Prostate gland (tissue), 2 donors: Measurements from ENCODE around the gene ICA1.

ENCODE experiments used
- CTCF ChIP-seq, 4 experiments: fragments of 200-600 bp in 2 of 4; fragments of 450-650 bp in 2 of 4; sonication (generic) in 2 of 4; IDR thresholded peaks; 1 replicate in 3 of 4; 2 replicates in 1 of 4; pipeline ENCODE4 v1.5.1; 2016 to 2019; ENCODE audit warnings: antibody characterized with exemption in 4 of 4, mild to moderate bottlenecking in 2 of 4, moderate library complexity in 2 of 4
- POLR2A ChIP-seq: fragments of 450-650 bp; IDR thresholded peaks from one replicate; pipeline ENCODE4 v1.6.1; 2016; ENCODE audit warnings: antibody characterized with exemption, mild to moderate bottlenecking
- POLR2AphosphoS5 ChIP-seq: sonication (generic); formaldehyde crosslinking; IDR thresholded peaks from one replicate; pipeline ENCODE4 v1.6.1; 2017; ENCODE audit warnings: antibody characterized with exemption

GRCh38 chr7:8286118-8286517 lies 24.2 kb upstream of the ICA1 start:
- TF ChIP-seq CTCF (IDR thresholded peaks at IDR 0.05) (no peak), POLR2A (no peak), POLR2AphosphoS5 (no peak)
